Gastrocnemius medialis (tissue), 4 donors: ENCODE measurements around the gene SLIT2. TPM values are rescaled to one million over a fixed set of nuclear protein-coding genes. Genes with fewer than 3 reads are reported as not detected.

Experiments used
- ATAC-seq, 2 donors: fragments of 150-250 bp; one replicate each; pipeline ENCODE4 v1.9.1; 2016
- DNase-seq, 2 donors: peaks; one replicate each; pipeline ENCODE4 v3.0.0-alpha.2; 2019
- H3K27ac ChIP-seq, 4 donors: fragments of 200-600 bp; sonication (generic); 1 replicate in 1 of 4; 2 replicates in 3 of 4; pipeline ENCODE4 v1.5.1; 2016 to 2018; ENCODE audit warnings: mild to moderate bottlenecking in 2 of 4, moderate library complexity in 1 of 4
- H3K27me3 ChIP-seq, 3 donors: fragments of 200-600 bp; sonication (generic) in 2 of 3; 1 replicate in 1 of 3; 2 replicates in 2 of 3; pipeline versions ENCODE4 v1.5.1 to v1.6.0; 2016 to 2019; ENCODE audit warnings: mild to moderate bottlenecking in 1 of 3, moderate library complexity in 1 of 3
- H3K36me3 ChIP-seq, 2 donors: fragments of 200-600 bp; sonication (generic) in 1 of 2; one replicate each; pipeline ENCODE4 v1.5.1; 2017 to 2018
- H3K4me1 ChIP-seq, 2 donors: fragments of 200-600 bp; sonication (generic) in 1 of 2; one replicate each; pipeline ENCODE4 v1.5.1; 2016 to 2017; ENCODE audit warnings: mild to moderate bottlenecking in 2 of 2
- H3K4me3 ChIP-seq, 4 donors: fragments of 200-600 bp; sonication (generic) in 3 of 4; 1 replicate in 1 of 4; 2 replicates in 3 of 4; pipeline ENCODE4 v1.5.1; 2016 to 2019; ENCODE audit warnings: mild to moderate bottlenecking in 2 of 4
- H3K9me3 ChIP-seq, 3 donors: fragments of 200-600 bp; sonication (generic) in 2 of 3; 1 replicate in 1 of 3; 2 replicates in 2 of 3; pipeline ENCODE4 v1.5.1; 2016 to 2019
- POLR2A ChIP-seq, 2 donors: fragments of 450-650 bp; IDR thresholded peaks; one replicate each; pipeline ENCODE4 v1.6.1; 2017; ENCODE audit warnings: antibody characterized with exemption in 2 of 2, mild to moderate bottlenecking in 2 of 2, moderate library complexity in 2 of 2
- in situ Hi-C, 4 donors: fragments of 200-750 bp; cut with MboI; loops; one replicate each; pipeline versions ENCODE4 v1.15.0 to v1.8.0; 2017; ENCODE audit warnings: low sequenced_read_pairs in 4 of 4
- intact Hi-C: fragments of 100-400 bp; cut with DNase I; formaldehyde crosslinking; loops from one replicate; pipeline ENCODE4 v1.15.1; 2023; ENCODE audit warnings: low total_unique reads
- total RNA-seq, 4 donors: library from RNA; depleted of rRNA; stranded (reverse); fragments of >200 nt; gene quantifications; one replicate each; pipeline versions ENCODE4 v1.1.0 to v1.2.3, GENCODE V29; 2016
- TF ChIP-seq, protein P1 (sequence below), 5 experiments: fragments of 450-650 bp in 3 of 5; fragments of 200-600 bp in 2 of 5; sonication (generic) in 2 of 5; IDR thresholded peaks in 4 of 5; conservative IDR thresholded peaks in 1 of 5; 1 replicate in 4 of 5; 2 replicates in 1 of 5; pipeline ENCODE4 v1.5.1; 2016 to 2019; ENCODE audit warnings: antibody characterized with exemption in 5 of 5, mild to moderate bottlenecking in 3 of 5, moderate library complexity in 3 of 5

SLIT2 gene
- total RNA-seq, 4 donors from 2014 or later = 3.3 to 9.8 (median 4.8) TPM

DNA sequence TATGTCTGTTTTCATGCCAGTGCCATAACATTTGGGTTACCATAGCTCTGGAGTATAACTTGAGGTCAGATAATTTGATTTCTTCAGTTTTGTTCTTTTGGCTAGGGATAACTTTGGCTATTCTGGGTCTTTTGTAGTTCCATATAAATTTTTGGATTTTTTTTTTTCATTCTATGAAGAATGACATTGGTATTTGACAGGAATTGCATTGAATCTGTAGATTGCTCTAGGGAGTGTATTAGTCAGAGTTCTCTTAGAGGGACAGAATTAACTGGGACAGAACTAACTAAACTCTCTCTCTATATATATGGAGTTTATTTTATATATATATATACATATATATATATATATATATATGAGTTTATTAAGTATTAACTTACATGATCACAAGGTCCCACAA lies 32.2 kb upstream of the SLIT2 start:
- Histone ChIP-seq H3K27ac (no peak overlapping the region), H3K36me3 (no peaks in the 10 kb centered on the region), H3K27me3 (no peaks in the 10 kb centered on the region), H3K4me3 (no peak overlapping the region), H3K4me1 (no peaks in the 10 kb centered on the region), H3K9me3 (peaks cover 0 to 4% (median 0%) of the 10 kb centered on the region in 3 donors)
- intact Hi-C loops = no loop called here
- DNase-seq (no peak), ATAC-seq (no peak)
- no peak for TF ChIP-seq POLR2A (IDR thresholded peaks at IDR 0.05)
- TF ChIP-seq, protein P1, sequence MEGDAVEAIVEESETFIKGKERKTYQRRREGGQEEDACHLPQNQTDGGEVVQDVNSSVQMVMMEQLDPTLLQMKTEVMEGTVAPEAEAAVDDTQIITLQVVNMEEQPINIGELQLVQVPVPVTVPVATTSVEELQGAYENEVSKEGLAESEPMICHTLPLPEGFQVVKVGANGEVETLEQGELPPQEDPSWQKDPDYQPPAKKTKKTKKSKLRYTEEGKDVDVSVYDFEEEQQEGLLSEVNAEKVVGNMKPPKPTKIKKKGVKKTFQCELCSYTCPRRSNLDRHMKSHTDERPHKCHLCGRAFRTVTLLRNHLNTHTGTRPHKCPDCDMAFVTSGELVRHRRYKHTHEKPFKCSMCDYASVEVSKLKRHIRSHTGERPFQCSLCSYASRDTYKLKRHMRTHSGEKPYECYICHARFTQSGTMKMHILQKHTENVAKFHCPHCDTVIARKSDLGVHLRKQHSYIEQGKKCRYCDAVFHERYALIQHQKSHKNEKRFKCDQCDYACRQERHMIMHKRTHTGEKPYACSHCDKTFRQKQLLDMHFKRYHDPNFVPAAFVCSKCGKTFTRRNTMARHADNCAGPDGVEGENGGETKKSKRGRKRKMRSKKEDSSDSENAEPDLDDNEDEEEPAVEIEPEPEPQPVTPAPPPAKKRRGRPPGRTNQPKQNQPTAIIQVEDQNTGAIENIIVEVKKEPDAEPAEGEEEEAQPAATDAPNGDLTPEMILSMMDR (IDR thresholded peaks at IDR 0.05 in 4 of 5, conservative IDR thresholded peaks at IDR 0.05 in 1 of 5) = no peak
- in situ Hi-C loops = no loop called here

DNA sequence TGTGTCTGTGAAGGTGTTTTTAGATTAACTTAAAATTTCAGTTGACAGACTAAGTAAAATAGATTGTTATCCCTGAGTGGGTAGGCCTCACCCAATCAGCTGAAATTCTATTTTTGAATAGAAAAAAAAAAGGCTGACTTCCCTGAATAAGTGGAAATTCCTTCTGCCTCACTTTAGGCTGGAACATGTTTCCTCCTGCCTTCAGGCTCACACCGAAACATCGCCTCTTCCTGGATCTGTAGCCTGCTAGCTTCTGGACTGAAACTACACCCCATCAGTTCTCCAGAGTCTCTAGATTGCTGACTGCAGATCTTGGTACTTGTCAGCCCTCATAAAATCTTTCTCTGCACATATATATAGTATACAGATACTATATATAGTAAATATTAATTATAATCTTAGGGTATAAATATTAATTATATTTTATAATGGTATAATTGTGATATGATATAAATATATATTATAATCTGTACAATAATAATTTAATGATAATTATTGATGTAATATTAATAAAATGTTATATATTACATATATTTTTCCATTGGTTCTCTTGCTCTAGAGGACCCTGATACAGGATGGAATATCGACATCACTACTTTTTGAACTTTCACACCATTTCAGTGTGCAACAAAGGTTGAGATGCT lies 13.7 kb upstream of the SLIT2 start:
- no peaks in the 10 kb centered on the region for H3K9me3 ChIP-seq
- H3K27me3 ChIP-seq = no peaks in the 10 kb centered on the region
- intact Hi-C loops (no loop called here), in situ Hi-C loops (no loop called here)
- ATAC-seq = no peak
- TF ChIP-seq POLR2A (IDR thresholded peaks at IDR 0.05) = no peak
- TF ChIP-seq, protein P1 (IDR thresholded peaks at IDR 0.05 in 4 of 5, conservative IDR thresholded peaks at IDR 0.05 in 1 of 5) = no peak
- no peak overlapping the region for H3K27ac ChIP-seq
- no peaks in the 10 kb centered on the region for H3K36me3 ChIP-seq
- H3K4me1 ChIP-seq = no peaks in the 10 kb centered on the region
- H3K4me3 ChIP-seq = no peak overlapping the region
- no peak for DNase-seq

DNA sequence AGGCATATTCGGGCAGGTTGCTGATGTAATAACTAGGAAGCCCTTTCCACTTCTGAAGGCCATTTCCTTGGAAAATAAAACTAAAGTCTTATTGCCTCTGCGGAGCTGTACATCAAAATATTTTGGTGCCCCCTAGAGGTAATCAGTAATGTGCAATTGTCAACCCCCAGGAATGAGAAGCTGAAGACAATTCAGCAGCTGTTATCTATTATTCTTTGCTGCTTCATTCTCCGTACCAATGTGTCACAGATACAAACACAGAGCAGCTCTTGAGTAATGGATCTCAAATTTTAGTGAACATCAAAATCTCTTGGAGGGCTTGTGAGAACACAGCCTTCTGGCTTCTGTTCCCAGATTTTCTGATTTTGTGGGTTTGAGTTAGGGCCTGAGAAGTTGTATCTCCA lies 3.5 kb upstream of the SLIT2 start:
- peaks cover 0 to 6% of the 10 kb centered on the region in 2 donors for H3K4me1 ChIP-seq
- H3K4me3 ChIP-seq = no peak overlapping the region
- in situ Hi-C loops = no loop called here
- H3K9me3 ChIP-seq = no peaks in the 10 kb centered on the region
- no peak for TF ChIP-seq POLR2A (IDR thresholded peaks at IDR 0.05)
- TF ChIP-seq, protein P1 (IDR thresholded peaks at IDR 0.05 in 4 of 5, conservative IDR thresholded peaks at IDR 0.05 in 1 of 5) = peak in 2 of 5 experiments; percentile 39 to 49
- no peaks in the 10 kb centered on the region for H3K36me3 ChIP-seq
- DNase-seq (no peak), ATAC-seq (peak in 1 of 2 donors; percentile 13)
- intact Hi-C loops = no loop called here
- peaks cover 0 to 7% (median 3%) of the 10 kb centered on the region in 3 donors for H3K27me3 ChIP-seq
- H3K27ac ChIP-seq = no peak overlapping the region

DNA sequence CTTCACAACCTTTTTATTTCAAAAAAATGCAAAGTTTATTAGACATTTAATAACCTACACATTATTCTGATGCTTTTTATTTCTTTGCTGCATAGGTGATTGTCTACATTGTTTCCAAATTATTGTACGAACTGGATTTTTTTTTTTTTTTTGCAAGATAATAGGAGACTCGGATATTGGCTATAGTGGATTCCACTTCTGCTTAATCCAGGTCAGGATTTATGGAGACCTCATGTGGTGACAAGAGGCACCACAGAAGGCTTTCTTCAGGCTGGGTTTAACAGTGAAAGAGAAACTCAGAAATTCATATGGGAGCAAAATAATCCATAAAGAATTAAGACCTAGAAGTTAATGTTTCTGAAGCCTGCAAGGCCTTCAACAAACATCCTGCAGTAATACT lies 2.4 kb upstream of the SLIT2 start:
- TF ChIP-seq, protein P1 (IDR thresholded peaks at IDR 0.05 in 4 of 5, conservative IDR thresholded peaks at IDR 0.05 in 1 of 5) = no peak
- no peak for TF ChIP-seq POLR2A (IDR thresholded peaks at IDR 0.05)
- Histone ChIP-seq H3K27me3 (peaks cover 6 to 19% (median 12%) of the 10 kb centered on the region in 3 donors), H3K4me1 (peaks cover 0 to 15% of the 10 kb centered on the region in 2 donors), H3K9me3 (no peaks in the 10 kb centered on the region), H3K4me3 (no peak overlapping the region), H3K27ac (no peak overlapping the region), H3K36me3 (no peaks in the 10 kb centered on the region)
- ATAC-seq = no peak
- intact Hi-C loops (no loop called here), in situ Hi-C loops (no loop called here)
- DNase-seq = no peak
